HEK293T (cell line): ENCODE measurements around the gene MAT1A.

Experiments
- CTCF ChIA-PET: fragments of 350-600 bp; formaldehyde crosslinking; extraction: SDS; loops from one replicate; lab custom pipeline; 2021; ENCODE audit warnings: antibody characterized with exemption, inconsistent platforms; lab: Yijun Ruan, JAX
- POLR2A ChIA-PET: fragments of 350-600 bp; formaldehyde crosslinking; extraction: SDS; loops from one replicate; lab custom pipeline; 2020; ENCODE audit warnings: antibody characterized with exemption, inconsistent platforms; lab: Yijun Ruan, JAX
- DNase-seq: peaks from one replicate; pipeline ENCODE4 v3.0.0; 2012; ENCODE audit warnings: mixed read lengths; ENCODE audit errors: extremely low spot score
- ARNT ChIP-seq: fragments of 450-650 bp; IDR thresholded peaks from 2 replicates; pipeline ENCODE4 v1.6.1; 2017; ENCODE audit warnings: mild to moderate bottlenecking
- BHLHE40 ChIP-seq: fragments of 450-650 bp; IDR thresholded peaks from 2 replicates; pipeline ENCODE4 v1.6.1; 2016; ENCODE audit warnings: mild to moderate bottlenecking, moderate library complexity, borderline replicate concordance
- CTBP1 ChIP-seq: fragments of 450-650 bp; IDR thresholded peaks from 2 replicates; pipeline ENCODE4 v1.6.1; 2016; ENCODE audit warnings: borderline replicate concordance
- ELF4 ChIP-seq: fragments of 450-650 bp; IDR thresholded peaks from 2 replicates; pipeline ENCODE4 v1.6.1; 2017; ENCODE audit warnings: antibody characterized with exemption
- FOXA1 ChIP-seq: fragments of 450-650 bp; IDR thresholded peaks from 2 replicates; pipeline ENCODE4 v1.6.1; 2016; ENCODE audit warnings: mild to moderate bottlenecking
- FOXK2 ChIP-seq: fragments of 450-650 bp; IDR thresholded peaks from 2 replicates; pipeline ENCODE4 v1.6.1; 2016; ENCODE audit warnings: mild to moderate bottlenecking
- FOXM1 ChIP-seq: fragments of 450-650 bp; IDR thresholded peaks from 2 replicates; pipeline ENCODE4 v1.6.1; 2017; ENCODE audit warnings: mild to moderate bottlenecking, borderline replicate concordance
- HDGF ChIP-seq: fragments of 450-650 bp; IDR thresholded peaks from 2 replicates; pipeline ENCODE4 v1.6.1; 2017; ENCODE audit warnings: antibody characterized with exemption, borderline replicate concordance
- L3MBTL2 ChIP-seq: fragments of 450-650 bp; conservative IDR thresholded peaks from 2 replicates; pipeline ENCODE4 v1.6.1; 2016; ENCODE audit warnings: mild to moderate bottlenecking
- LEF1 ChIP-seq: fragments of 450-650 bp; IDR thresholded peaks from 2 replicates; pipeline ENCODE4 v1.6.1; 2017; ENCODE audit warnings: mild to moderate bottlenecking, borderline replicate concordance
- NFRKB ChIP-seq: fragments of 450-650 bp; IDR thresholded peaks from 2 replicates; pipeline ENCODE4 v1.6.1; 2016; ENCODE audit warnings: mild to moderate bottlenecking, moderate library complexity
- SP1 ChIP-seq: fragments of 450-650 bp; IDR thresholded peaks from 2 replicates; pipeline ENCODE4 v1.6.1; 2017
- SUZ12 ChIP-seq: fragments of 450-650 bp; IDR thresholded peaks from 2 replicates; pipeline ENCODE4 v1.6.1; 2016; ENCODE audit warnings: mild to moderate bottlenecking
- TARDBP ChIP-seq: fragments of 450-650 bp; IDR thresholded peaks from 2 replicates; pipeline ENCODE4 v1.6.1; 2016
- ZNF384 ChIP-seq: fragments of 450-650 bp; IDR thresholded peaks from 2 replicates; pipeline ENCODE4 v1.6.1; 2016
- TF ChIP-seq, protein P1 (sequence below): fragments of 450-650 bp; IDR thresholded peaks from 2 replicates; pipeline ENCODE4 v1.6.1; 2016

The MAT1A gene

DNA sequence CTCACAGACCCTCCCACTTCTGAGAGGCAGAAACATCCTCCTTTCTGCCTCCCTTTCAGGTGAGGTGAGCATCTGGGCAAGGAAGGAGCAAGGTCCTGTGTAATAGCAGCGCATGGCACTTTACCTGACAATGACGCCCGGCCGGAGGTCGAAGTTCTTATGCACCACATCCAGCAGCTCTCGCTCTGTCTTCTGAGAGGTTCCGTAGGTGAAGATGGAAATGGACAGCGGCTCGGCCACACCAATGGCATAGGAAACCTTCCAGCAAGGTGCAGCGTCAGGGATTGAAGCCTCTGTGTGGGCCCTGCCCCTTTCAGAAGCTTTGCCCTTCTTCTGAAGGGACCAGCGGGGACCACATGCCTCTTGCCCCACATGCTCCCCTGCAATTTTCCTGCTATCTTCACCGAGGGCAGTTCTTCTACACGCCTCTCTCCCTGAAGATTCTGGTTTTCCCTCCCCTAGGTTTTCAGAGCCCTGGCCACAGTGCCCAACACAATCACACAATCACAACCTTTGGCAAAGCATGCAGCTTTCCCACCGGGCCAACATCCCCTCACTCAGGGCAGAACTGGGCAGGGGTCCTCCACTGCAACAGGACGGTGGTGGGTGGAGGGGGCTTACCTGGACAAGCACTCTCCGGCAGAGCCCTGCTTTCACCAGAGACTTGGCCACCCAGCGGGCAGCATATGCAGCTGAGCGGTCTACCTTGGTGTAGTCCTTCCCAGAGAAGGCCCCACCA, 14.9 kb downstream of the MAT1A start:
- DNase-seq = no peak
- CTCF ChIA-PET = interaction anchor here (0.9 kb wide), 1 partner anchor 154 kb away, joined by 3 read pairs; no protein-coding TSS in a partner anchor
- POLR2A ChIA-PET = no interaction called here
- TF ChIP-seq BHLHE40 = no peak
- no peak for TF ChIP-seq ARNT
- no peak for TF ChIP-seq ZNF384
- no peak for TF ChIP-seq FOXK2
- TF ChIP-seq TARDBP = no peak
- TF ChIP-seq SUZ12 = no peak
- TF ChIP-seq SP1 = no peak
- no peak for TF ChIP-seq ELF4
- TF ChIP-seq CTBP1 = no peak
- TF ChIP-seq L3MBTL2 = no peak
- TF ChIP-seq, protein P1, sequence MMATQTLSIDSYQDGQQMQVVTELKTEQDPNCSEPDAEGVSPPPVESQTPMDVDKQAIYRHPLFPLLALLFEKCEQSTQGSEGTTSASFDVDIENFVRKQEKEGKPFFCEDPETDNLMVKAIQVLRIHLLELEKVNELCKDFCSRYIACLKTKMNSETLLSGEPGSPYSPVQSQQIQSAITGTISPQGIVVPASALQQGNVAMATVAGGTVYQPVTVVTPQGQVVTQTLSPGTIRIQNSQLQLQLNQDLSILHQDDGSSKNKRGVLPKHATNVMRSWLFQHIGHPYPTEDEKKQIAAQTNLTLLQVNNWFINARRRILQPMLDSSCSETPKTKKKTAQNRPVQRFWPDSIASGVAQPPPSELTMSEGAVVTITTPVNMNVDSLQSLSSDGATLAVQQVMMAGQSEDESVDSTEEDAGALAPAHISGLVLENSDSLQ = no peak
- TF ChIP-seq FOXM1 = no peak
- no peak for TF ChIP-seq HDGF

DNA sequence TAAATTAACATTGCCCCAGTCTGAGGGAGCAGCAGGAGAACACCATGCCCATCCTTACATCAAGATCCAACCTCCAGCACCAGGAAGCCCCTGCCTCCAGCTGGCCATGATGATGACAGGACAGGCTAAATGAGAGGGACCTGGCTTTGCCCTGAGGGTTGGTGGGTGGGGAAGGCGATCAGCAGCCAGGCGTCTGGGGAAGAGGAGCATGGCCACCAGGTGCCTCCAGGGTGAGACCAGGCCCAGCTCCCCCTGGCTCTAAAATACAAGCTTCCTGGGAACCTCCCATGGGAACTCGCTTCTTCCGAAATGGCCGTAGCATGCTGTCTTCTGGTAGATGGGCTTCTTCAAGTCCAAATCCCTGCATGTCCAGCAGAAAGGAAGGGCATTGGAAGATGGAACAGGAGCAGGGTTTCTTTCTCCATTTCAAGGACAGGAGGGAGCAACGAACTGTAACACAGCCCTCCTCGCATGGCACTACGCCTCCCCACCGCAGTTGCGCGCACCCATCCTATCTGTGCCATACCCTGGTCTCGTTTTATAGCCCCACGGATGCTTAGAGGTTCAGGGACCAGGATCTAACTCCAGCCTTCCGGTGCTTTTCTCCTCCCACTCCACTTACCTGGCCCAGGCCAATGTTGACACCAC, 15.8 kb downstream of the MAT1A start:
- TF ChIP-seq LEF1 (no peak), FOXM1 (no peak), ZNF384 (no peak), TARDBP (no peak), FOXA1 (no peak)
- CTCF ChIA-PET = interaction anchor here (0.9 kb wide), 1 partner anchor 153 kb away, joined by 3 read pairs; no protein-coding TSS in a partner anchor
- no peak for DNase-seq
- POLR2A ChIA-PET = no interaction called here

DNA sequence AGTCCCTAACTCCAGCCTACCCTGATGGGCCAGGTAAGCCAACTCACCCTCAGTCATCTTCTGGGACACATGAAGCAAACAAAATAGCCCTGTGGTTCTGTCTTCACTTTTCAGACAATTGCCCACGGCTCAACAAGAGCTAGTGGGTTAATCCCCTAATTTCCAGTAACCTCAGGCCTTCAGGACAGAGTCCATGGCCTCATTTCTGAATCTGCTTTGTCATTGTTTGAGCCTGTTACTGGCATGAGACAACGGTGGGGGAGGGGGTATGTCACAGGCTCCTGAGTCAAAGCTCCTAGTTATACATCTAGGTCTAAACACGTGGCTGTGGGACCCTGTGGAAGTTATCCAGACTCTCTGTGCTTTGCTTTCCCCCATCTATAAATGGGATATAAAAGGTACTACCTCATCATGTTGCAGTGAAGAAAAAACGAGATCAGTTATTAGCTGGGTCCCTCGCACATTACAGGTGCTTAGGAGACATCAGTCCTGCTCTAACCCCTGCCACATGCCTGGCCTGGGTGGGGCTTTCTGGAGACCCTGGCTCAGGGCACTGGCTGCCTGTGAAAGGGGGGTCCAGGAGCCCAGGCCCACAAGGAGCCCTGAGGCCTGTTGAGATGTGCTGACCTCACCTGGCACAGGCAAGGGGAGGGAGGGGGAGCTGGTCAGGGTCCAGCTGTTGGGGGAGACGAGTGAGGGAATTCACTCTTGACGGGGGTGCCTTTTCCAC, 16.5 kb downstream of the MAT1A start:
- TF ChIP-seq ARNT = no peak
- no peak for TF ChIP-seq LEF1
- TF ChIP-seq NFRKB = no peak
- TF ChIP-seq, protein P1 = no peak
- no peak for TF ChIP-seq SP1
- no peak for TF ChIP-seq ELF4
- no peak for TF ChIP-seq CTBP1
- no peak for TF ChIP-seq FOXA1
- no peak for TF ChIP-seq BHLHE40
- TF ChIP-seq FOXM1 = no peak
- POLR2A ChIA-PET = no interaction called here
- no peak for DNase-seq
- CTCF ChIA-PET = no interaction called here

DNA sequence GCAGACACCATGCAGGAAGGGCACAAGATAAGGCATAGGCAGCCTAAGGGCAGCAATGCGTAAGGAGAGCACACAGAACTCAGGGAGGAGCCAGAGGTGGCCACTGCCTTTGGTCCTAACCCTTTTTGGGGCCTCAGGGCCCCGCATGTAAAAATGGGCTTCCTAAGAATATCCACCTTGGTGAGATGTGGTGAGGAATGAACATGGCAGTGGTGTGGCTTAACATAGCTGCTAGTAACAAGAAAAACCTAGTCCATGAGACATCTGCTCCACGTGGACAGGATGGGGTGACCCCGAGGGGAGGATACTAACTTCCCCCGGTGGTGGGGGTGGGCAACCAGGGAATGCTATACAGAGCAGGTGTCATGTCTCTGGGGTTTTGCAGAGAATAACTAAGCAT, 18.0 kb downstream of the MAT1A start:
- POLR2A ChIA-PET = no interaction called here
- TF ChIP-seq SP1 (no peak), NFRKB (no peak), CTBP1 (no peak), ARNT (no peak), ZNF384 (no peak), LEF1 (no peak)
- CTCF ChIA-PET = no interaction called here
- DNase-seq = no peak

DNA sequence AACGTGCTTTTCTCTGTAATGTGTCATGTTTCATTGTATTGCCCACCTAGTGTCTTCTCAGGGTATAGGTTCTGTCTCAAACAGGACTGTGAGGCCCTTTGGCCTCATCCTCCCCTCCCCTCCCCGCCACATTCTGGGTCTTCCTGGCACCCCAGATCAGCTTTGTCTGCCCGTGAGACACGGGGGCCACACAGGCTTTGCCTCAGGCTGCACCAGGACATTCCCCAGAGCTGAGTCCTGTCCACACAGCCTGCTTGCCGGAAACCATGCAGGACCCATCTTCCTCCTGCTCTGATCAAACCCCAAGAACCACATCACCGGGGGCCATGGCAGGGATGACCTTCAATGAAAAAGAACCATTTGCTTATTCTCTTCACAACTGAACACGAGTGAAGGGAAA, 18.6 kb downstream of the MAT1A start:
- POLR2A ChIA-PET = no interaction called here
- no peak for DNase-seq
- CTCF ChIA-PET = no interaction called here
- TF ChIP-seq LEF1 (no peak), SP1 (no peak), L3MBTL2 (no peak), ELF4 (no peak)

DNA sequence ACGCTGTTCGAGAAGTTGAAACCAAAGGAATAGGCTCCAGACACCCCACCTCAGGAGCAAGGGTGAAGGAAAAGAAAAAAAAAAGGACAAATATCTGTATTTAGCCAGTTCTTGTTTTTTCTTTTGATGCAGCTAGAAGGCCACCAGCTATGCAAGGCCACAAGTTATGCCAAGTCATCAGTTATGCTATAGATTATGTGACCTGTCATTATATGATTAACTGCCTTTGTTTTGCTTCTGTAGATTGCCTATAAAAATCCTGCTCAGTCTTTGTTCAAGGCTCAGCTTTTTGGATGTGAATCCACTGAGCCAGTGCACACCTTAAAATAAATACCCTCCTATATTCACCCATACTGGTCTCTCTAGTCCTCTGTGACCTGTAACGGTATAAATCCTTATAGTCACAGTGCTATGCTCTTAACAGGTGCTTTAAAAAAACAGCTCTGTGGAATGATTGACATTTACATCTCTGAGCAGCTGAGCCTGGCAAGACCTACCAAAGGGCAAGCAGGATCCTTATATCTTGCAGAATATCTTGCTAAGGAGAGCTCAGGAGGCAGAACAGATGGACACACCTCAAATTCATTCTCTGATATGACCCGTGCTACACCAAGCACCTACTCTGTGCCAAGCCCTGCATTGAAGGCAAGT, 20.4 kb downstream of the MAT1A start:
- TF ChIP-seq, protein P1 = peak; percentile 26
- no peak for TF ChIP-seq NFRKB
- ChIA-PET CTCF (interaction anchor here (1.6 kb wide), 1 partner anchor 8 kb away, joined by 3 read pairs; no protein-coding TSS in a partner anchor), POLR2A (interaction anchor here (0.9 kb wide), 1 partner anchor 190 kb away, joined by 3 read pairs; no protein-coding TSS in a partner anchor)
- no peak for DNase-seq
